Mesendoderm (in vitro differentiated cells): ENCODE data around the gene COL6A3.

ENCODE experiments used
- DNase-seq: peaks from one replicate; pipeline ENCODE4 v3.0.0; 2013
- H2AK5ac ChIP-seq: 2 replicates; pipeline ENCODE4 v1.6.1; 2013; ENCODE audit warnings: low read length, inconsistent platforms
- H2BK120ac ChIP-seq: 2 replicates; pipeline ENCODE4 v1.6.1; 2013; ENCODE audit warnings: low read depth, mild to moderate bottlenecking, low read length, moderate library complexity, mixed read lengths
- H2BK15ac ChIP-seq: replicated peaks from 2 replicates; pipeline ENCODE4 v1.6.1; 2013; ENCODE audit warnings: low read depth, mild to moderate bottlenecking, moderate library complexity
- H2BK5ac ChIP-seq: 2 replicates; pipeline ENCODE4 v1.6.1; 2013; ENCODE audit warnings: low read length, inconsistent platforms
- H3K18ac ChIP-seq: 2 replicates; pipeline ENCODE4 v1.6.1; 2013; ENCODE audit warnings: mild to moderate bottlenecking, low read length, mixed read lengths
- H3K23ac ChIP-seq: one replicate; pipeline ENCODE4 v1.6.1; 2013; ENCODE audit warnings: low read length
- H3K27ac ChIP-seq: 2 replicates; pipeline ENCODE4 v1.5.1; 2013; ENCODE audit warnings: low read depth, mild to moderate bottlenecking, inconsistent platforms, low read length, moderate library complexity
- H3K27me3 ChIP-seq: 2 replicates; pipeline ENCODE4 v1.6.1; 2013; ENCODE audit warnings: low read length, control low read depth, mild to moderate bottlenecking, inconsistent platforms; ENCODE audit not compliant: insufficient read depth, poor library complexity
- H3K36me3 ChIP-seq: 2 replicates; pipeline ENCODE4 v1.6.1; 2013; ENCODE audit warnings: low read length, inconsistent platforms; ENCODE audit not compliant: control insufficient read depth, insufficient read depth
- H3K4ac ChIP-seq: one replicate; pipeline ENCODE4 v1.6.1; 2013; ENCODE audit warnings: low read depth, mild to moderate bottlenecking, low read length, moderate library complexity
- H3K4me1 ChIP-seq: 2 replicates; pipeline ENCODE4 v1.6.1; 2013; ENCODE audit warnings: low read depth, low read length, inconsistent platforms; ENCODE audit not compliant: control insufficient read depth
- H3K4me2 ChIP-seq: 2 replicates; pipeline ENCODE4 v1.6.1; 2013; ENCODE audit warnings: low read length
- H3K4me3 ChIP-seq: 2 replicates; pipeline ENCODE4 v1.5.1; 2013; ENCODE audit warnings: mild to moderate bottlenecking, low read length
- H3K56ac ChIP-seq: one replicate; pipeline ENCODE4 v1.6.1; 2013; ENCODE audit warnings: low read length
- H3K79me1 ChIP-seq: 2 replicates; pipeline ENCODE4 v1.6.1; 2013; ENCODE audit warnings: low read length, inconsistent platforms
- H3K79me2 ChIP-seq: 2 replicates; pipeline ENCODE4 v1.6.1; 2013; ENCODE audit warnings: mild to moderate bottlenecking, low read length; ENCODE audit not compliant: control insufficient read depth, insufficient read depth
- H3K9ac ChIP-seq: 2 replicates; pipeline ENCODE4 v1.6.1; 2013; ENCODE audit warnings: low read length, inconsistent platforms
- H4K5ac ChIP-seq: one replicate; pipeline ENCODE4 v1.6.1; 2013; ENCODE audit warnings: low read length
- H4K8ac ChIP-seq: one replicate; pipeline ENCODE4 v1.6.1; 2013; ENCODE audit warnings: low read depth, mild to moderate bottlenecking, control low read depth, low read length, moderate library complexity
- WGBS: extraction: QIAGEN DNeasy Blood & Tissue Kit; methylation state at CpG from one replicate; pipeline ENCODE4 v1.1.7; 2013; ENCODE audit warnings: low lambda C conversion rate, missing lambda C conversion rate; ENCODE audit not compliant: insufficient coverage; ENCODE audit errors: extremely low coverage; 5-methylcytosine and 5-hydroxymethylcytosine counted together

The COL6A3 gene

DNA sequence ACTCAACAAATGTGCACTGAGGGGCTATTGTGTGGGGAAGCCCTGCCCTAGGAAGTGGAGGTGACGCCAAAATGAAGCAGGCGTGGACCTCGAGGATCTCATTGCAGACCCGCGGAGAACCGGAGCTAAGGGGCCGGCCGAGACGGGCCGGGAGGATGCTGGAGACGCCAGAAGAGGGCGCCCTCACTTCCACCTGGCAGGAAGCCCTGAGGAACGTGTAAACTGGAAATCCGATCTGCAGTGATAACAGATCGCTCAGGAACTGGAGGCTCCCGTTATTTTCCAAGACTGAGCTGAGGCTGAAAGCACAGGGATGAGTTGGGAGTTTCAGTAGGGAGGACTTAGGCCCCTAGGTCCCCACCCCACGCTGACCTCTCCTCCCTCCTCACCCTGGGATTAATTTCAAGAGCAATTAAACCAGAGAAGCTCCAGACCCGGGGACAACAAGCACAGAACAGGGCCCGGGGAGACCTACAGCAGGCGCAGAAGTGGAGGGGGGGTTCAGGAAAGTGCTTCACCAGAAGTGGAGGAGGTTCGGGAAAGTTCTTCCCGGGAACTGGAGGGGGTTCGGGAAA is 7.7 kb upstream of the COL6A3 start:
- no CpG with 5 or more reads among the region's 23 CpGs for WGBS
- H3K79me2 ChIP-seq: no peaks in the 10 kb centered on the region
- H3K4me2 ChIP-seq: no peak overlapping the region
- no peak overlapping the region for H2AK5ac ChIP-seq
- H2BK120ac ChIP-seq: no peak overlapping the region
- no peak overlapping the region for H3K27ac ChIP-seq
- no peak overlapping the region for H2BK5ac ChIP-seq
- no peak overlapping the region for H3K4me3 ChIP-seq
- no peaks in the 10 kb centered on the region for H3K79me1 ChIP-seq
- H4K5ac ChIP-seq: peak overlapping the region; percentile 86
- no peak overlapping the region for H3K23ac ChIP-seq
- H3K18ac ChIP-seq: no peak overlapping the region
- no peak overlapping the region for H2BK15ac ChIP-seq
- H3K27me3 ChIP-seq: no peaks in the 10 kb centered on the region
- H3K4ac ChIP-seq: no peak overlapping the region
- peak overlapping the region; percentile 76 for H3K56ac ChIP-seq
- DNase-seq: peak; percentile 93
- no peak overlapping the region for H4K8ac ChIP-seq
- H3K4me1 ChIP-seq: peaks cover 4% of the 10 kb centered on the region
- H3K9ac ChIP-seq: peak overlapping the region; percentile 22
- no peaks in the 10 kb centered on the region for H3K36me3 ChIP-seq

GRCh38 chr2:237418300-237418699 is 4.3 kb upstream of the COL6A3 start:
- no peak overlapping the region for H3K4me2 ChIP-seq
- DNase-seq: no peak
- no CpG with 5 or more reads among the region's 3 CpGs for WGBS

GRCh38 chr2:237412988-237413776 is 782 bp downstream of the COL6A3 start:
- no peak overlapping the region for H3K4me2 ChIP-seq
- H2AK5ac ChIP-seq: no peak overlapping the region
- H2BK120ac ChIP-seq: no peak overlapping the region
- no peak overlapping the region for H3K27ac ChIP-seq
- H3K79me1 ChIP-seq: no peaks in the 10 kb centered on the region
- no CpG with 5 or more reads among the region's 25 CpGs for WGBS
- no peak overlapping the region for H2BK5ac ChIP-seq
- H3K56ac ChIP-seq: no peak overlapping the region
- no peaks in the 10 kb centered on the region for H3K36me3 ChIP-seq
- H3K18ac ChIP-seq: no peak overlapping the region
- no peak overlapping the region for H3K9ac ChIP-seq
- no peak for DNase-seq
- no peak overlapping the region for H3K4me3 ChIP-seq
- H3K4me1 ChIP-seq: no peaks in the 10 kb centered on the region
- H4K5ac ChIP-seq: no peak overlapping the region
- no peak overlapping the region for H4K8ac ChIP-seq
- no peak overlapping the region for H2BK15ac ChIP-seq
- no peaks in the 10 kb centered on the region for H3K79me2 ChIP-seq
- H3K4ac ChIP-seq: no peak overlapping the region
- H3K23ac ChIP-seq: no peak overlapping the region
- H3K27me3 ChIP-seq: no peaks in the 10 kb centered on the region

More at GRCh38 chr2:237418300-237418699, 4.3 kb upstream of the COL6A3 start:
- Histone ChIP-seq H3K79me2 (no peaks in the 10 kb centered on the region), H3K36me3 (no peaks in the 10 kb centered on the region), H3K23ac (no peak overlapping the region), H3K4ac (no peak overlapping the region), H4K5ac (no peak overlapping the region), H3K79me1 (no peaks in the 10 kb centered on the region), H2BK15ac (no peak overlapping the region), H3K27ac (no peak overlapping the region), H2BK5ac (no peak overlapping the region), H3K9ac (no peak overlapping the region), H4K8ac (no peak overlapping the region), H3K4me3 (no peak overlapping the region), H3K56ac (no peak overlapping the region), H3K27me3 (no peaks in the 10 kb centered on the region), H3K18ac (no peak overlapping the region), H3K4me1 (peaks cover 4% of the 10 kb centered on the region), H2AK5ac (no peak overlapping the region), H2BK120ac (no peak overlapping the region)

GRCh38 chr2:237412646-237412987 is 1.3 kb downstream of the COL6A3 start:
- no peak overlapping the region for H3K27ac ChIP-seq
- no peak overlapping the region for H2BK15ac ChIP-seq
- no peak overlapping the region for H4K8ac ChIP-seq
- H3K4ac ChIP-seq: no peak overlapping the region
- DNase-seq: no peak
- no peaks in the 10 kb centered on the region for H3K36me3 ChIP-seq
- H3K23ac ChIP-seq: no peak overlapping the region
- H2AK5ac ChIP-seq: no peak overlapping the region
- no peak overlapping the region for H3K56ac ChIP-seq
- no peak overlapping the region for H4K5ac ChIP-seq
- no peak overlapping the region for H3K4me3 ChIP-seq
- H3K79me2 ChIP-seq: no peaks in the 10 kb centered on the region
- H3K4me2 ChIP-seq: no peak overlapping the region
- no peaks in the 10 kb centered on the region for H3K27me3 ChIP-seq
- no CpG with 5 or more reads among the region's 7 CpGs for WGBS
- no peak overlapping the region for H3K9ac ChIP-seq
- no peak overlapping the region for H3K18ac ChIP-seq
- no peaks in the 10 kb centered on the region for H3K4me1 ChIP-seq
- no peak overlapping the region for H2BK120ac ChIP-seq
- H2BK5ac ChIP-seq: no peak overlapping the region
- no peaks in the 10 kb centered on the region for H3K79me1 ChIP-seq

DNA sequence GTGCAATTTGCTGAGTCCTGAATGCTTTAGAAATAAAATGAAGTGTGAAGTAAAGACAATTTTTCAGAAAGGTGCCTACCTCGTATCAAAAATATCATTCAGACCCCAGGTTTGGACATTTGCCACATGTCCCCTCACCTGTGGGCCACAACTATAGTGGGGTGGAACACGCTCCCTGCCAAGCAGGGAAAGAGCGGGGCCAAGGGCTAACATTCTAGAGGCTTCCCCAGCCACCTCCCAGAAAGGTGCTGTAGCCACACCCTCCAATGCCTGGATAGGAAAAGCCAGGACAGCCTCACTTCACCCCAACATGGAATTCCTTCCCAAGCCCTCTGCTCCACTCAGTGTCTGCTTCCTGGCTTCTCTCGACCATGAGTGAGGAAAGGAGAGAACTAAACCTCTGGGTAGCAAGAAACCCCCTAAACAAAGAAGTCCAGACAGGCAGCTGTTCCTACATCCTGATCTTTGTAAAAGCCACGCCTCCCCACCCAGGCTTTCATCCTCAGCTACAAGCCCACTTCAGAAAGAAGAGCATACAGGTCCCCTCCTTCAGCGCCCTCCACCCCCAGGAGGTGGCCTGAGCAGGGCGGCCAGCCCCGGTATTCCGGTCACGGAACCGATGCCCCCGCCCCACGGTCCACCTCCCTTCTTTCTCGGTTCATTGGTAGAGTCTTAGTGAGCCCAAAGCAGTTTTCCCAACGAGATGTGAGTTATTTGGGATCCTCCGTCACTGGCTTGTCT is 2.1 kb downstream of the COL6A3 start:
- Histone ChIP-seq H3K4me3 (no peak overlapping the region), H3K36me3 (no peaks in the 10 kb centered on the region), H3K56ac (no peak overlapping the region), H3K4ac (no peak overlapping the region), H3K23ac (no peak overlapping the region), H3K79me1 (no peaks in the 10 kb centered on the region), H2BK120ac (no peak overlapping the region), H4K5ac (no peak overlapping the region), H3K4me1 (no peaks in the 10 kb centered on the region), H3K9ac (no peak overlapping the region), H2BK15ac (no peak overlapping the region), H4K8ac (no peak overlapping the region), H3K27me3 (no peaks in the 10 kb centered on the region), H2BK5ac (no peak overlapping the region), H3K27ac (no peak overlapping the region), H2AK5ac (no peak overlapping the region), H3K18ac (no peak overlapping the region), H3K79me2 (no peaks in the 10 kb centered on the region), H3K4me2 (no peak overlapping the region)
- WGBS: no CpG with 5 or more reads among the region's 16 CpGs
- DNase-seq: no peak
